B cell (primary cell): ENCODE results near the gene BDP1.
"Not testable (repeated sequence)": the region's sequence is repeated elsewhere in the genome, so short reads cannot be mapped to it uniquely, and the experiment has no call there.

Source experiments
- EZH2 ChIP-seq: IDR thresholded peaks from 2 replicates; pipeline ENCODE4 v1.6.1; 2012; ENCODE audit warnings: borderline replicate concordance, low read depth, mild to moderate bottlenecking, moderate library complexity, low read length; ENCODE audit not compliant: insufficient read depth, poor library complexity, severe bottlenecking
- TF ChIP-seq, protein P1 (sequence below): fragments of 200-600 bp; IDR thresholded peaks from one replicate; pipeline ENCODE4 v1.8.0; 2022; ENCODE audit warnings: antibody characterized with exemption, mild to moderate bottlenecking

DNA sequence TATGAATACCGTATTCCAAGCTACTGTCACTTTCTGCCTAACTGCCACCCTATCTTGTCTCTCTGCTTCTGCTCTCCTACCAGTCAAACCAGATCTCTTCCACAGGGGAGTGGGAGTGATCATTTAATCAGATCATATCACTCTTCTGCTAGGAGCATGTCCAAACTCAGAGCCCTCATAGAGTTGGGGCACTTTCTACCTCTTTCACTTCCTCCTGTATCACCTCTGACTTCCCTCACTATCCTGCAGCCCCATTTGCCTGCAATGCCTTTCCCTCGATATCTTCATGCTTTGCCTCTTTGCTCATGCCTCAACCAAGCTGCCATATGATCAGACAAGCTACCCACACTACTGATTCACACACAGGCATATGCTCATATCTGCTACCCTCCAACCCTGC lies 45.4 kb upstream of the BDP1 start:
- TF ChIP-seq, protein P1, sequence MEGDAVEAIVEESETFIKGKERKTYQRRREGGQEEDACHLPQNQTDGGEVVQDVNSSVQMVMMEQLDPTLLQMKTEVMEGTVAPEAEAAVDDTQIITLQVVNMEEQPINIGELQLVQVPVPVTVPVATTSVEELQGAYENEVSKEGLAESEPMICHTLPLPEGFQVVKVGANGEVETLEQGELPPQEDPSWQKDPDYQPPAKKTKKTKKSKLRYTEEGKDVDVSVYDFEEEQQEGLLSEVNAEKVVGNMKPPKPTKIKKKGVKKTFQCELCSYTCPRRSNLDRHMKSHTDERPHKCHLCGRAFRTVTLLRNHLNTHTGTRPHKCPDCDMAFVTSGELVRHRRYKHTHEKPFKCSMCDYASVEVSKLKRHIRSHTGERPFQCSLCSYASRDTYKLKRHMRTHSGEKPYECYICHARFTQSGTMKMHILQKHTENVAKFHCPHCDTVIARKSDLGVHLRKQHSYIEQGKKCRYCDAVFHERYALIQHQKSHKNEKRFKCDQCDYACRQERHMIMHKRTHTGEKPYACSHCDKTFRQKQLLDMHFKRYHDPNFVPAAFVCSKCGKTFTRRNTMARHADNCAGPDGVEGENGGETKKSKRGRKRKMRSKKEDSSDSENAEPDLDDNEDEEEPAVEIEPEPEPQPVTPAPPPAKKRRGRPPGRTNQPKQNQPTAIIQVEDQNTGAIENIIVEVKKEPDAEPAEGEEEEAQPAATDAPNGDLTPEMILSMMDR, result not testable (repeated sequence)
- not testable (repeated sequence) for TF ChIP-seq EZH2
